ENCODE results near the gene TES.
"Not testable (repeated sequence)": the region's sequence is repeated elsewhere in the genome, so short reads cannot be mapped to it uniquely, and the experiment has no call there.

The TES gene

GRCh38 chr7:116210345-116211005 is at the start of gene TES:
TSS of gene TES (plus strand) at chr7:116210539. CDS start at chr7:116210708, 169 bp downstream.
- DNase-seq (ENCODE audit: low spot score): peak; percentile 92

- DNase-seq (ENCODE audit: low spot score): peak; percentile 38
These were observed 48.6 kb upstream of the TES start for GRCh38 chr7:116161728-116162127.

GRCh38 chr7:116162254-116162653 is 48.1 kb upstream of the TES start:
- DNase-seq (ENCODE audit: low spot score): no peak

- no peak for DNase-seq (ENCODE audit: low spot score)
These were observed 47.3 kb upstream of the TES start for GRCh38 chr7:116162992-116163391.

GRCh38 chr7:116164552-116165306 is 45.6 kb upstream of the TES start:
- DNase-seq (ENCODE audit: low spot score): no peak

- DNase-seq (ENCODE audit: low spot score): no peak
These were observed 44.6 kb upstream of the TES start for GRCh38 chr7:116165717-116166116.

- peak; percentile 42 for DNase-seq (ENCODE audit: low spot score)
These were observed 44.2 kb upstream of the TES start for GRCh38 chr7:116166156-116166555.

GRCh38 chr7:116167177-116167576 is 43.2 kb upstream of the TES start:
- peak; percentile 17 for DNase-seq (ENCODE audit: low spot score)

- DNase-seq (ENCODE audit: low spot score): peak; percentile 90
These were observed 41.3 kb upstream of the TES start for GRCh38 chr7:116169060-116169459.

- DNase-seq (ENCODE audit: low spot score): no peak
These were observed 40.2 kb upstream of the TES start for GRCh38 chr7:116170180-116170579.

- no peak for DNase-seq (ENCODE audit: low spot score)
These were observed 39.2 kb upstream of the TES start for GRCh38 chr7:116171094-116171493.

- DNase-seq (ENCODE audit: low spot score): no peak
These were observed 38.0 kb upstream of the TES start for GRCh38 chr7:116172353-116172752.

GRCh38 chr7:116173051-116174028 is 37.0 kb upstream of the TES start:
- peak; percentile 70 for DNase-seq (ENCODE audit: low spot score)

GRCh38 chr7:116175095-116175494 is 35.2 kb upstream of the TES start:
- not testable (repeated sequence) for DNase-seq (ENCODE audit: low spot score)

GRCh38 chr7:116176226-116176625 is 34.1 kb upstream of the TES start:
- DNase-seq (ENCODE audit: low spot score): no peak

- DNase-seq (ENCODE audit: low spot score): peak; percentile 52
These were observed 33.3 kb upstream of the TES start for GRCh38 chr7:116177009-116177408.

- DNase-seq (ENCODE audit: low spot score): peak; percentile 63
These were observed 30.0 kb upstream of the TES start for GRCh38 chr7:116180302-116180701.

- DNase-seq (ENCODE audit: low spot score): no peak
These were observed 28.3 kb upstream of the TES start for GRCh38 chr7:116182023-116182422.

GRCh38 chr7:116185450-116185849 is 24.9 kb upstream of the TES start:
- no peak for DNase-seq (ENCODE audit: low spot score)

GRCh38 chr7:116185956-116186355 is 24.4 kb upstream of the TES start:
- DNase-seq (ENCODE audit: low spot score): peak; percentile 13

- no peak for DNase-seq (ENCODE audit: low spot score)
These were observed 22.9 kb upstream of the TES start for GRCh38 chr7:116187400-116187799.

GRCh38 chr7:116193329-116194087 is 16.8 kb upstream of the TES start:
- DNase-seq (ENCODE audit: low spot score): no peak
